Mesenchymal stem cell (in vitro differentiated cells and primary cell): Measurements from ENCODE around the gene PHF13.

Experiments used
- DNase-seq: peaks from one replicate; pipeline ENCODE4 v3.0.0-alpha.2; 2013
- H2AFZ ChIP-seq: one replicate; pipeline ENCODE4 v1.6.1; 2013; ENCODE audit warnings: low read depth, mild to moderate bottlenecking, control low read depth, inconsistent platforms, low read length, moderate library complexity
- H2AK5ac ChIP-seq: 2 replicates; pipeline ENCODE4 v1.6.1; 2013; ENCODE audit warnings: low read length, moderate library complexity, mild to moderate bottlenecking, inconsistent platforms; ENCODE audit not compliant: severe bottlenecking
- H2BK120ac ChIP-seq: one replicate; pipeline ENCODE4 v1.6.1; 2013; ENCODE audit warnings: low read depth, mild to moderate bottlenecking, inconsistent platforms, low read length, moderate library complexity
- H2BK12ac ChIP-seq, 2 experiments: one replicate each; pipeline ENCODE4 v1.6.1; 2013; ENCODE audit warnings: inconsistent platforms in 2 of 2, low read length in 2 of 2, mild to moderate bottlenecking in 2 of 2, moderate library complexity in 2 of 2, control low read depth in 1 of 2
- H2BK15ac ChIP-seq: one replicate; pipeline ENCODE4 v1.6.1; 2013; ENCODE audit warnings: mild to moderate bottlenecking, low read depth, inconsistent platforms; ENCODE audit not compliant: poor library complexity, severe bottlenecking
- H2BK5ac ChIP-seq: 2 replicates; pipeline ENCODE4 v1.6.1; 2013; ENCODE audit warnings: low read depth, mild to moderate bottlenecking, low read length, control low read depth, inconsistent platforms; ENCODE audit not compliant: poor library complexity, severe bottlenecking
- H3K14ac ChIP-seq, 2 experiments: one replicate each; pipeline ENCODE4 v1.6.1; 2013; ENCODE audit warnings: inconsistent platforms in 2 of 2, low read length in 2 of 2, control low read depth in 1 of 2, mild to moderate bottlenecking in 1 of 2, moderate library complexity in 1 of 2
- H3K18ac ChIP-seq, 2 experiments: one replicate each; pipeline ENCODE4 v1.6.1; 2013; ENCODE audit warnings: inconsistent platforms in 2 of 2, low read length in 2 of 2, control low read depth in 1 of 2, low read depth in 1 of 2, mild to moderate bottlenecking in 1 of 2
- H3K23ac ChIP-seq, 2 experiments: one replicate each; pipeline ENCODE4 v1.6.1; 2013; ENCODE audit warnings: inconsistent platforms in 2 of 2, low read length in 2 of 2, mild to moderate bottlenecking in 2 of 2, moderate library complexity in 2 of 2, control low read depth in 1 of 2
- H3K27ac ChIP-seq: 2 replicates; pipeline ENCODE4 v1.5.1; 2013; ENCODE audit warnings: mild to moderate bottlenecking, moderate library complexity, low read length, control low read depth, inconsistent platforms; ENCODE audit not compliant: poor library complexity, severe bottlenecking
- H3K27me3 ChIP-seq, 2 experiments: 2 replicates each; pipeline versions ENCODE4 v1.6.1 to v1.7.0; 2013; ENCODE audit warnings: low read length in 2 of 2, mild to moderate bottlenecking in 2 of 2, moderate library complexity in 2 of 2, control low read depth in 1 of 2, inconsistent platforms in 1 of 2; ENCODE audit not compliant: control insufficient read depth in 1 of 2, insufficient read depth in 1 of 2
- H3K36me3 ChIP-seq, 2 experiments: 2 replicates each; pipeline versions ENCODE4 v1.6.1 to v1.7.0; 2013; ENCODE audit warnings: low read length in 2 of 2, control low read depth in 1 of 2, inconsistent platforms in 1 of 2, low read depth in 1 of 2, mild to moderate bottlenecking in 1 of 2; ENCODE audit not compliant: insufficient read depth in 2 of 2, control insufficient read depth in 1 of 2
- H3K4ac ChIP-seq, 2 experiments: one replicate each; pipeline ENCODE4 v1.6.1; 2013; ENCODE audit warnings: inconsistent platforms in 2 of 2, low read length in 2 of 2, mild to moderate bottlenecking in 2 of 2, moderate library complexity in 2 of 2, control low read depth in 1 of 2, low read depth in 1 of 2
- H3K4me1 ChIP-seq: 2 replicates; pipeline ENCODE4 v1.6.1; 2013; ENCODE audit warnings: low read depth, low read length, control low read depth; ENCODE audit not compliant: control insufficient read depth, insufficient read depth
- H3K4me2 ChIP-seq: 2 replicates; pipeline ENCODE4 v1.6.1; 2013; ENCODE audit warnings: low read length, mild to moderate bottlenecking, inconsistent platforms; ENCODE audit not compliant: poor library complexity, severe bottlenecking
- H3K4me3 ChIP-seq, 2 experiments: 2 replicates each; pipeline versions ENCODE4 v1.5.1 to v1.7.0; 2013; ENCODE audit warnings: low read length in 2 of 2, mild to moderate bottlenecking in 2 of 2, control low read depth in 1 of 2, low read depth in 1 of 2; ENCODE audit not compliant: insufficient read depth in 1 of 2
- H3K79me1 ChIP-seq: replicated peaks from 2 replicates; pipeline ENCODE4 v1.6.1; 2013; ENCODE audit warnings: mild to moderate bottlenecking, control low read depth, low read length, inconsistent platforms; ENCODE audit not compliant: poor library complexity, severe bottlenecking
- H3K9ac ChIP-seq: 2 replicates; pipeline ENCODE4 v1.7.0; 2013; ENCODE audit warnings: mild to moderate bottlenecking, low read length, moderate library complexity
- H3K9me3 ChIP-seq: 2 replicates; pipeline ENCODE4 v1.7.0; 2013; ENCODE audit warnings: mild to moderate bottlenecking, low read length; ENCODE audit not compliant: control insufficient read depth
- H4K8ac ChIP-seq: one replicate; pipeline ENCODE4 v1.6.1; 2013; ENCODE audit warnings: inconsistent platforms, mild to moderate bottlenecking, low read length, moderate library complexity
- H4K91ac ChIP-seq: one replicate; pipeline ENCODE4 v1.6.1; 2013; ENCODE audit warnings: mild to moderate bottlenecking, low read length, inconsistent platforms
- WGBS: methylation state at CpG from one replicate; pipeline ENCODE4 v1.1.7; 2013; ENCODE audit warnings: mixed read lengths; 5-methylcytosine and 5-hydroxymethylcytosine counted together

PHF13 gene

DNA sequence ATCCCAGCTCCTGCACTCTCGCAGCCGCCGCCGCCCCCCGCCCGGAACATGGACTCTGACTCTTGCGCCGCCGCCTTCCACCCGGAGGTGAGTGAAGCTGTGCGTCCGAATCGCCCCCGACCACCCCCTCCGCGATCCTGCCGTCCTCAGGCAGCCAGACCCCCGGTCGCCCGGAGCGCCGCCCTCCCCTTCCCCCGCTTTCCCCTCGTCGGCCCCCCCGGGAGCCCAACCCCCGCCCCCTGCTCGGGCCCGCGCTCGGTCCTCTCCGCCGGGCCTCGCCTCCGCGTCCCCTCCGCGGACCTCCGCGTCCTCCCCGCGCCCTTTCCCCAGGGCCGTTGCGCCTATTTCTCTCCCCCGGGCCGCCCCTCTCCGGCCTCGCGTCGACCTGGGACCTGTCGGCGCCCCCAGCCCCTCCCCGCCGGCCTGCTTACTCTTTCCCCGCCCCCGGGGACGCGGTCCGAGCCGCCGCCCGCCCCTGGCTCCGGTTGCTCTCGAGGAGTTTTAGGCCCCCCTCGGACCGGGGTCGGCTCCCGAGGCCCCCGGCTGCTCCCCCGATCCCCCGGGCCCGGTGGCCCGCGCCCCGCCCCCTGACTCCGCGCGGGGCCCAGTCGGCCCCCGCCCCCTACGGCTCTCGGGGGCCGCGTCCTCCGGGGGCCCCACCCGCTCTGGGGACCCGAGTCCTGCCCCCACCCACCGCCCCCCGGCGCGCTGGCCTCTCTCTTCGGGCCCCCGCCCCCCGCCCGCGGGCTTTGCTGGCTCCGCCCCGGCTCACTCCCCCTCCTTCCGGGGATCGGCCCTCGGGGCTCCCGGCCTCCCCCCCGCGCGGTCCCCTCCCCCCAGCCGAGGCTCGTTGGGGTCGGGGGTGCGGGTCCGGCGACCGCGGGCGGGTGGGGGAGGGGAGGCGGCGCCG is 743 bp downstream of the PHF13 start:
- H3K23ac ChIP-seq: peak overlapping the region in 1 of 2 experiments; percentile 90
- peak overlapping the region; percentile 96 to 98 for H3K18ac ChIP-seq
- H2BK120ac ChIP-seq: peak overlapping the region; percentile 92
- H3K4me3 ChIP-seq: peak overlapping the region; percentile 79 to 97
- H3K9me3 ChIP-seq: no peaks in the 10 kb centered on the region
- peak overlapping the region; percentile 69 for H2BK15ac ChIP-seq
- H3K27ac ChIP-seq: no peak overlapping the region
- peak overlapping the region; percentile 44 for H2BK5ac ChIP-seq
- WGBS: under 1% methylated on average over 55 of the region's 117 CpGs
- H3K4ac ChIP-seq: peak overlapping the region; percentile 35 to 98
- H4K91ac ChIP-seq: peak overlapping the region; percentile 86
- peak; percentile 41 for DNase-seq
- H2BK12ac ChIP-seq: peak overlapping the region in 1 of 2 experiments; percentile 61
- H3K9ac ChIP-seq: peak overlapping the region; percentile 70
- H3K14ac ChIP-seq: peak overlapping the region; percentile 86 to 90
- H3K79me1 ChIP-seq: peaks cover 10% of the 10 kb centered on the region
- H4K8ac ChIP-seq: no peak overlapping the region
- H2AK5ac ChIP-seq: no peak overlapping the region
- peaks cover 15% of the 10 kb centered on the region in 2 experiments for H3K36me3 ChIP-seq
- H2AFZ ChIP-seq: no peak overlapping the region
- H3K4me2 ChIP-seq: peak overlapping the region; percentile 65
- peaks cover 8% of the 10 kb centered on the region for H3K4me1 ChIP-seq
- H3K27me3 ChIP-seq: no peaks in the 10 kb centered on the region

DNA sequence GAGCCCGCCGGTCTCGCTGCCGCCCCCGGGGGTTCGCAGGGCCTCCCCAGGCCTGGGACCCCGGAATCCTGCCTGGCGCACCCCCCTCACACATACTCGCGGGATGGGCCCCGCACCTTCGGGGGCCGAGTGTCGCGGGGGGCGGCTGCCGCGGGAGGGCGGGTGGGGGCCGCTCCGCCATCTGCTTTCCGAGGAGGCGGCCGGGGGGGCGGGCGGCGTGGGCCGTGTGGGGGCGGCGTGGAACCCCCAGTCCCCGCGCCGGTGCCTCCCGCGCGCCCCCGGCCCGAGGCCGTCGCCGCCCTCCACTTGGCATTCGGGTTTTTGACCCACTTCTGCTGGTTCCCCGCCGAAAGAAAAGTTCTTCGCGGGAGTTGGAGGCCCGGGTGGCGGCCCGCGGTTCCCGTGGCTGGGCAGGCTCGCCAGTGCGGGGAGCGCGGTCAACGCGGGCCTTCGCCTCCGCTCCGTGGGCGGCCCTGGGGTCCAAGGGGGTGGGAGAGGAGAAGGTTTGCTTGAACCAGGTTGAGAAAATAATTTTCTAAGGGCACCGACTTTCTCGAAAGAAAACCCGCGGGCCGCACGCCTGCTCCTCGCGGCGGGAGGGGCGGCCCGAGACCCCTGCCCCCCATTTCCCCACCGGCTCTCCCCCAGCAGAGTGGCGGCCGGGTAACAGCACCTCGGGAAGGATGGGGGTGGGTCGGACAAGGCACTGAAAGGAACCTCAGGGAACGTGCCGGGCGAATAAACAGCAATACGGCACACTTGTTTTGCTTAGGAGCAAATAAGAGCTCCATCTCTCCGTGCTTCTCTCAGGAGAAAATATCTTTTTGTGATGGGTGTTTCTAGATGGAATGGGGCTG is 1.6 kb downstream of the PHF13 start:
- Histone ChIP-seq H2BK12ac (no peak overlapping the region), H3K14ac (peak overlapping the region; percentile 10 to 36), H2AK5ac (no peak overlapping the region), H4K8ac (no peak overlapping the region), H3K23ac (peak overlapping the region in 1 of 2 experiments; percentile 34), H3K4me3 (peak overlapping the region; percentile 83 to 97), H3K9me3 (no peaks in the 10 kb centered on the region), H3K27me3 (no peaks in the 10 kb centered on the region), H3K79me1 (peaks cover 16% of the 10 kb centered on the region), H2BK5ac (no peak overlapping the region), H2BK15ac (no peak overlapping the region), H3K4ac (peak overlapping the region in 1 of 2 experiments; percentile 71), H3K36me3 (peaks cover 23% of the 10 kb centered on the region in 2 experiments), H3K4me2 (peak overlapping the region; percentile 81), H3K4me1 (peaks cover 8% of the 10 kb centered on the region), H2BK120ac (peak overlapping the region; percentile 85), H3K9ac (peak overlapping the region; percentile 83), H3K18ac (peak overlapping the region; percentile 62 to 64), H4K91ac (no peak overlapping the region), H2AFZ (no peak overlapping the region), H3K27ac (no peak overlapping the region)
- no peak for DNase-seq
- 1% methylated on average over 45 of the region's 82 CpGs for WGBS

DNA sequence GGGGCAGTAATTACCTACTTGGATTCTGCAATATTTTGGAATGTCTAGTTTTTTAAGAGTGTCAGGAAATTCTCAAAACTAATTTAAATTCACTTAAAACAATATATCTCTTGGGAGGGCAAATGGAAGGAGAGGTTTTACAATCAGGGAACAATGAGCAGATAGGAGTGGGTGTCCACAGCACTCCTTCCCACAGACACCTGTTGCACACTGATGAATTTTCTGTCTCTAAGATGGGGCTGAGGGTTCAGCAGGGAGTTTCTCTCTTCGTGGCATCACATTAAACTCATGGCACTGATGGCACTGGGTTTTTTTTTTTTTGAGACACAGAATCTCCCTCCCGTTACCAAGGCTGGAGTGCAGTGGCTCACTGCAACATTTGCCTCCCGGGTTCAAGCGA is 5.5 kb downstream of the PHF13 start:
- no peak overlapping the region for H3K14ac ChIP-seq
- H3K9me3 ChIP-seq: no peaks in the 10 kb centered on the region
- no peak overlapping the region for H2BK5ac ChIP-seq
- H3K23ac ChIP-seq: no peak overlapping the region
- no peak overlapping the region for H2AFZ ChIP-seq
- no peak overlapping the region for H2BK15ac ChIP-seq
- no peak overlapping the region for H3K9ac ChIP-seq
- H3K4me3 ChIP-seq: no peak overlapping the region
- H3K4ac ChIP-seq: no peak overlapping the region
- H3K36me3 ChIP-seq: peaks cover 57 to 60% of the 10 kb centered on the region in 2 experiments
- peaks cover 25% of the 10 kb centered on the region for H3K79me1 ChIP-seq
- H2AK5ac ChIP-seq: no peak overlapping the region
- H3K18ac ChIP-seq: no peak overlapping the region
- no peak overlapping the region for H4K91ac ChIP-seq
- no peak overlapping the region for H2BK120ac ChIP-seq
- H4K8ac ChIP-seq: no peak overlapping the region
- no peak overlapping the region for H3K27ac ChIP-seq
- H2BK12ac ChIP-seq: no peak overlapping the region
- WGBS: 93% methylated on average over 4 of the region's 4 CpGs
- no peak for DNase-seq
- H3K27me3 ChIP-seq: no peaks in the 10 kb centered on the region
- H3K4me1 ChIP-seq: peaks cover 11% of the 10 kb centered on the region
- H3K4me2 ChIP-seq: no peak overlapping the region
